Panc1 (cell line): Measurements from ENCODE around the gene KIAA2012.

Experiments used
- POLR2AphosphoS5 ChIP-seq: IDR thresholded peaks from 2 replicates; pipeline ENCODE4 v1.6.1; 2012; ENCODE audit warnings: mild to moderate bottlenecking, low read depth, low read length, moderate library complexity
- SIN3A ChIP-seq: IDR thresholded peaks from 2 replicates; pipeline ENCODE4 v1.6.1; 2012; ENCODE audit warnings: low read depth, mild to moderate bottlenecking, low read length, moderate library complexity, borderline replicate concordance; ENCODE audit not compliant: insufficient read depth
- TCF7L2 ChIP-seq: IDR thresholded peaks from 2 replicates; pipeline ENCODE4 v1.6.1; 2011; ENCODE audit warnings: mild to moderate bottlenecking, low read depth, low read length, inconsistent platforms
- TF ChIP-seq, protein P1 (sequence below): fragments of 450-650 bp; IDR thresholded peaks from 2 replicates; pipeline ENCODE4 v1.5.1; 2017; ENCODE audit warnings: mild to moderate bottlenecking
- TF ChIP-seq, protein P2 (sequence below), 2 experiments: IDR thresholded peaks; 2 replicates each; pipeline ENCODE4 v1.6.1; 2011 to 2012; ENCODE audit warnings: low read depth in 2 of 2, control low read depth in 1 of 2, low read length in 1 of 2, mild to moderate bottlenecking in 1 of 2, moderate library complexity in 1 of 2; ENCODE audit not compliant: insufficient read depth in 1 of 2

DNA sequence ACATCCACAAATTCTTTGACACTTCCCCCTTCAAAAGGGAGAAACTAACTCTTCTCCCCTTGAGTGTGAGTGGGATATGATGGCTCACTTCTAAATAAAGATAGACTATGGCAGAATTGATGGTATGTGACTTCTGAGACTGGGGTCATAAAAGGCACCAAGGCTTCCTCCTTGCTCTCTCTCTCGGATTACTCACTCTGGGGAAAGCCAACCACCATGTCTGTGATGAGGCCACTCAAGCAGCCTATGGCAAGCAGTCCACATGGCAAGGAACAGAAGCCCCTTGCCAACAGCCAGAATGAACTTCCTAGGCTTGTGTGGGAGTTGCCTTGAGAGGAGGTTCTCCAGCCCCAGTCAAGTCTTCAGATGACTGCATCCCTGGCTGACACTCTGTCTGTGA, 43.6 kb downstream of the KIAA2012 start:
- TF ChIP-seq, protein P1, sequence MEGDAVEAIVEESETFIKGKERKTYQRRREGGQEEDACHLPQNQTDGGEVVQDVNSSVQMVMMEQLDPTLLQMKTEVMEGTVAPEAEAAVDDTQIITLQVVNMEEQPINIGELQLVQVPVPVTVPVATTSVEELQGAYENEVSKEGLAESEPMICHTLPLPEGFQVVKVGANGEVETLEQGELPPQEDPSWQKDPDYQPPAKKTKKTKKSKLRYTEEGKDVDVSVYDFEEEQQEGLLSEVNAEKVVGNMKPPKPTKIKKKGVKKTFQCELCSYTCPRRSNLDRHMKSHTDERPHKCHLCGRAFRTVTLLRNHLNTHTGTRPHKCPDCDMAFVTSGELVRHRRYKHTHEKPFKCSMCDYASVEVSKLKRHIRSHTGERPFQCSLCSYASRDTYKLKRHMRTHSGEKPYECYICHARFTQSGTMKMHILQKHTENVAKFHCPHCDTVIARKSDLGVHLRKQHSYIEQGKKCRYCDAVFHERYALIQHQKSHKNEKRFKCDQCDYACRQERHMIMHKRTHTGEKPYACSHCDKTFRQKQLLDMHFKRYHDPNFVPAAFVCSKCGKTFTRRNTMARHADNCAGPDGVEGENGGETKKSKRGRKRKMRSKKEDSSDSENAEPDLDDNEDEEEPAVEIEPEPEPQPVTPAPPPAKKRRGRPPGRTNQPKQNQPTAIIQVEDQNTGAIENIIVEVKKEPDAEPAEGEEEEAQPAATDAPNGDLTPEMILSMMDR: no peak
- TF ChIP-seq SIN3A: no peak
- no peak for TF ChIP-seq POLR2AphosphoS5
- TF ChIP-seq TCF7L2: no peak
- TF ChIP-seq, protein P2, sequence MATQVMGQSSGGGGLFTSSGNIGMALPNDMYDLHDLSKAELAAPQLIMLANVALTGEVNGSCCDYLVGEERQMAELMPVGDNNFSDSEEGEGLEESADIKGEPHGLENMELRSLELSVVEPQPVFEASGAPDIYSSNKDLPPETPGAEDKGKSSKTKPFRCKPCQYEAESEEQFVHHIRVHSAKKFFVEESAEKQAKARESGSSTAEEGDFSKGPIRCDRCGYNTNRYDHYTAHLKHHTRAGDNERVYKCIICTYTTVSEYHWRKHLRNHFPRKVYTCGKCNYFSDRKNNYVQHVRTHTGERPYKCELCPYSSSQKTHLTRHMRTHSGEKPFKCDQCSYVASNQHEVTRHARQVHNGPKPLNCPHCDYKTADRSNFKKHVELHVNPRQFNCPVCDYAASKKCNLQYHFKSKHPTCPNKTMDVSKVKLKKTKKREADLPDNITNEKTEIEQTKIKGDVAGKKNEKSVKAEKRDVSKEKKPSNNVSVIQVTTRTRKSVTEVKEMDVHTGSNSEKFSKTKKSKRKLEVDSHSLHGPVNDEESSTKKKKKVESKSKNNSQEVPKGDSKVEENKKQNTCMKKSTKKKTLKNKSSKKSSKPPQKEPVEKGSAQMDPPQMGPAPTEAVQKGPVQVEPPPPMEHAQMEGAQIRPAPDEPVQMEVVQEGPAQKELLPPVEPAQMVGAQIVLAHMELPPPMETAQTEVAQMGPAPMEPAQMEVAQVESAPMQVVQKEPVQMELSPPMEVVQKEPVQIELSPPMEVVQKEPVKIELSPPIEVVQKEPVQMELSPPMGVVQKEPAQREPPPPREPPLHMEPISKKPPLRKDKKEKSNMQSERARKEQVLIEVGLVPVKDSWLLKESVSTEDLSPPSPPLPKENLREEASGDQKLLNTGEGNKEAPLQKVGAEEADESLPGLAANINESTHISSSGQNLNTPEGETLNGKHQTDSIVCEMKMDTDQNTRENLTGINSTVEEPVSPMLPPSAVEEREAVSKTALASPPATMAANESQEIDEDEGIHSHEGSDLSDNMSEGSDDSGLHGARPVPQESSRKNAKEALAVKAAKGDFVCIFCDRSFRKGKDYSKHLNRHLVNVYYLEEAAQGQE (IDR thresholded peaks at IDR 0.05; ENCODE audit: insufficient read depth in 1 of 2, low read depth in 2 of 2, low read length in 1 of 2): no peak
